ENCODE results near the gene CATSPER3. TPM values are rescaled to one million over a fixed set of nuclear protein-coding genes. Genes with fewer than 3 reads are reported as not detected.
A peak's percentile ranks its signal among the peaks of the same experiment; 100 is the strongest.

The CATSPER3 gene
- polyA plus RNA-seq, 2 of the 4 experiments (the other 2 are of a cell fraction): 0.41 to 0.74 TPM

- WGBS (ENCODE audit: missing lambda C conversion rate): 85% methylated on average over 12 of the region's 13 CpGs
- Histone ChIP-seq H3K4me2 (no peak overlapping the region), H3K9me3 (no peaks in the 10 kb centered on the region), H3K4me3 (no peak overlapping the region), H3K27ac (no peak overlapping the region), H3K4me1 (no peaks in the 10 kb centered on the region)
- no peak for ATAC-seq
- no peak for DNase-seq (ENCODE audit: low read depth in 1 of 2, low spot score in 1 of 2)
- FAIRE-seq: no peak
- ChIA-PET CTCF (interaction anchor here (5.6 kb wide), 1 partner anchor 182 kb away, joined by 29 read pairs; no protein-coding TSS in a partner anchor), POLR2A (no interaction called here)
- TF ChIP-seq ZFP36 (IDR thresholded peaks at IDR 0.05; ENCODE audit: borderline replicate concordance, partially characterized antibody) (no peak), POLR2AphosphoS2 (conservative IDR thresholded peaks at IDR 0.05; ENCODE audit: low read length) (no peak), ATOH8 (CRISPR knock-in tag; IDR thresholded peaks at IDR 0.05; ENCODE audit: low read depth) (no peak)
These were observed 41.5 kb downstream of the CATSPER3 start for GRCh38 chr5:135008981-135009735.

- no peak for ATAC-seq
- Histone ChIP-seq H3K4me1 (no peaks in the 10 kb centered on the region), H3K4me2 (no peak overlapping the region), H3K4me3 (no peak overlapping the region), H3K9me3 (no peaks in the 10 kb centered on the region), H3K27ac (no peak overlapping the region)
- FAIRE-seq: no peak
- DNase-seq (ENCODE audit: low read depth in 1 of 2, low spot score in 1 of 2): no peak
- no peak for TF ChIP-seq HDAC2 (IDR thresholded peaks at IDR 0.05)
- no peak for TF ChIP-seq ATOH8 (CRISPR knock-in tag; IDR thresholded peaks at IDR 0.05; ENCODE audit: low read depth)
- peak; percentile 96 for TF ChIP-seq MAFK (IDR thresholded peaks at IDR 0.05; ENCODE audit: partially characterized antibody)
- TF ChIP-seq USF2 (IDR thresholded peaks at IDR 0.05): no peak
- TF ChIP-seq SMC3 (IDR thresholded peaks at IDR 0.05): no peak
- POLR2A ChIA-PET: no interaction called here
- CTCF ChIA-PET: interaction anchor here (0.9 to 5.6 kb wide), 5 partner anchors 104 to 181 kb away, joined by 3 to 29 read pairs (median 3); partner anchors contain the start of gene PCBD2
- WGBS (ENCODE audit: missing lambda C conversion rate): 87% methylated on average over 7 of the region's 11 CpGs
These were observed 42.2 kb downstream of the CATSPER3 start for GRCh38 chr5:135009736-135010501.

GRCh38 chr5:135010502-135011354, 43.0 kb downstream of the CATSPER3 start:
- Histone ChIP-seq H3K27ac (no peak overlapping the region), H3K9me3 (no peaks in the 10 kb centered on the region), H3K4me3 (no peak overlapping the region), H3K4me1 (no peaks in the 10 kb centered on the region), H3K4me2 (no peak overlapping the region)
- ATAC-seq (peak in 1 of 2 experiments; percentile 67; a peak in 3 of 6 replicates), DNase-seq (ENCODE audit: low read depth in 1 of 2, low spot score in 1 of 2) (no peak), FAIRE-seq (no peak)
- ChIA-PET CTCF (interaction anchor here (0.9 to 5.6 kb wide), 9 partner anchors 103 to 452 kb away, joined by 3 to 29 read pairs (median 3); partner anchors contain the start of gene PCBD2), POLR2A (no interaction called here)
- 86% methylated on average over 3 of the region's 3 CpGs for WGBS (ENCODE audit: missing lambda C conversion rate)
- peak; percentile 43 for TF ChIP-seq SMC3 (IDR thresholded peaks at IDR 0.05)
- peak; percentile 24; the same call in 1 of the 3 replicates for TF ChIP-seq CTCF (IDR thresholded peaks at IDR 0.05)
- TF ChIP-seq ZFP36 (IDR thresholded peaks at IDR 0.05; ENCODE audit: borderline replicate concordance, partially characterized antibody): no peak
- no peak for TF ChIP-seq RARB (CRISPR knock-in tag; IDR thresholded peaks at IDR 0.05)
- peak; percentile 44 to 47; a peak in 4 of 5 replicates for TF ChIP-seq RAD21 (conservative IDR thresholded peaks at IDR 0.05 in 1 of 2, IDR thresholded peaks at IDR 0.05 in 1 of 2)
